8988T (cell line): ENCODE data around the gene CCND3.

ENCODE experiments used
- DNase-seq: peaks from one replicate; pipeline ENCODE4 v3.0.0; 2011

CCND3 gene

DNA sequence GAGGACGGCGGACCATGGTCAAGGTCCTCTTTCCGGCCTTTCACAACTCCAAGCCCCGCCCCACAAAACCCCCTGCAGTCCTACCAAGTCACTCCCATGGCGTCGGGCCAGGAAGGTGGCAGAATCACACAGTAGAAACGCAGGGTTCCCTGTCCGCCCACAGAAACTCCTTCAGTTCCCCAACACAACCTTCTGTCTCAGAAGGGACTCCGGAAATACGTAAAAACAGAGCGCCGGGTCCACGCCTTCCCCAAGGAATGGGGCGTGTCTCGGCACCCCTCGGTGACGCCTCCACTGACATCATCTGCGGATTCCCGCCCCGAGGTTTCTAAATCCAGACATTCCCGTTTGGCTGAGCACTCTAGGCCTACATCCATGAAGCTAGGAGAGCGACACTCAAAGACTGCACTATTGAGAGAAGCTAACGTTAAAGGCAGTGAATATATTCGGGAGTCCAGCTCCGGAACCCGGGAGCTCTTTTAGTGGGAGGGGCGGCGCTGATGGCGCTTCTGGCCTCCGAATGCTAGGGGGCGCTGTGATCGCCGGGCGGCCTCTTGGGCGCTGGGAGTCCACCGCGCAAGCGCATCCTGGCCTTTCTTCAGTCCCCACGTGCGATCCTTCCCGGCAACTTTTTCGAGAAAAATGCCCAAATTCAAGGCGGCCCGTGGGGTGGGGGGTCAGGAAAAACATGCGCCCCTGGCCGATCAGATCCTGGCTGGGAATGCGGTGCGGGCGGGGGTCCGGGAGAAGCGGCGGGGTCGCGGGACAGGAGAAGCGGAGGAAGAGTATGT is 20.5 kb downstream of the CCND3 start, which contains the start of the genes BYSL and MED20:
Gene BYSL, plus strand, starts transcription at position 579 of the 791 bp plus-strand sequence. Its CDS starts 64 bp downstream, at position 643.
Gene MED20, minus strand, starts transcription at position 219 of the 791 bp plus-strand sequence. Its CDS starts 121 bp downstream, at position 98.
- peak; percentile 68 for DNase-seq

DNA sequence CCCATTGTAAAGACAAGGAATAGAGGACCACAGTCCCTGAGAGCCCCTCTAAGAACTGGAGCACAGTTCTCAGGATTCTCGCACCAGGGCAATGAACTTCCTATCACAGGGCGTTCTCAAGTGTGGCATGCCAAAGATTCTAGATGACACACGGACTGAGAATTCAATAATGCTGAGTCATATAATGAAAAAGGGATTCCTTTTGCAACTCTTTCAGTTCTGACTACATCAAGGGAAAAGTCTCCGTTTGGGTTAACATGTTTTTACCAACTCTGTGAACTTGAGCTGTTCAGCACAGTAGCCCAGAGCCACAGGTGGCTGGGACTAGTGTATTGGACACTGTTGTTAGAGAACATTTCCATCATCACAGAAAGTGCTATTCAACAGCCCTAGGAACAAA is 24.1 kb downstream of the CCND3 start:
- DNase-seq, result no peak

DNA sequence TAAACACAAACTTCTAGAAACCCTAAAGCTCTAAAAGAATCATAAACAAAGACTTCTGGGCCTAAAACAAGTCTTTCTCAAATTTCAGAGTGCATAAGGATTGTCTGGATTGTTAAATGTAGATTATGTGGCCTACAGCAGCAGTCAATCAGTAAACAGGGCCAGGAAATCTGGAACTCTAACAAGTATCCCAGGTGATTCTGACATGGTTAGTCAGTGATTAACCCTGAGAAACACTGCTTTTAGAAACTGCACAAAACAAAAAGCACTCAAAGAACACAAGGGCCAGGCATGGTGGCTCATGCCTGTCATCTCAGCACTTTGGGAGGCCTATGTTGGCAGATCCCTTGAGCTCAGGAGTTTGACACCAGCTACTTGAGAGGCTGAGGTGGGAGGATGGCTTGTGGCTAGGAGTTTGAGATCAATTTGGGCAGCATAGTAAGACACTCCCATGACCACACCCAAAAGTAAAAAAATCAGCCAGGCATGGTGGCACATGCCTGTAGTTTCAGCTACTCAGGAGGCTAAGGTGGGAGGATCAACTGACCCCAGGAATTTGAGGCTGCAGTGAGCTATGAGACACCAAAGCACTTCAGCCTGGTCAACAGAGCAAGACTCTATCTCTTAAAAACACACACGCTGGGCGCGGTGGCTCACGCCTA is 26.6 kb downstream of the CCND3 start:
- DNase-seq, result no peak

DNA sequence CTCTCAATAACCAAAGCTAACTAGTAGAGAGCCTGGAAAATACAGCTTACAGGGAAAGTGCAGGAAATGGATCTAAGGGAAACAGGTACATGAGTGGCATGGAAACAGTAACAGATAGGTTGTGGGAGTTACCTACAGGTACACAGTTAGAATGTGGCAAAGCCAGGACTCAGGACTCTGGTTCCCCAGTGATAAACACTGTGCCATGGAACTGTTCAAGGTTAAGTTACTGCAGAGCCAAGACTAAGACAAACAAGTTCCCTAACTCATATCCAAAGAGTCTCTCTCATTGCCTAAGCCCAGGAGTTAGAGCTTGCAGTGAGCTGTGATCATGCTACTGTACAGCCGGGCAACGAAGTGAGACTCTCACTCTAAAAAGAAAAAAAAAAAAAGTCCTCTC is 27.3 kb downstream of the CCND3 start:
- DNase-seq, result no peak

DNA sequence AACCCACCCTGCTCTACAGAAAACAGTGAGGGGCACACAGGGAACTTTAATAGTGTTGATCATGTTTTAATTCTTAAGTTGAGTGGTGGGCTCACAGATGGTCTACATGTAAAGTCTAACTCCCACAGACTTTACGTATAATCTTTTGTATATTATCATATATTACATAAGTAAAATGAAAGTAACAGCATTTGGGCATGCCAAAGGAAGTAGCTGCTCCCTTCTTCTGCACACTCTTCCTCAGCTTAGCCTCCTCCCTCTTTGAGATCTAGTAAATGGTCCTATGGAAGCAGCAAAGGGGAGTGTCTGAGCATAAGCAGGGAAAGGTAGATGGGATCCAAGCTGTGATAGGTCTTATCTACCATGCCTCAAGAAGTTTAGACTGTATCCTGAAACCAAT is 31.9 kb downstream of the CCND3 start:
- no peak for DNase-seq

DNA sequence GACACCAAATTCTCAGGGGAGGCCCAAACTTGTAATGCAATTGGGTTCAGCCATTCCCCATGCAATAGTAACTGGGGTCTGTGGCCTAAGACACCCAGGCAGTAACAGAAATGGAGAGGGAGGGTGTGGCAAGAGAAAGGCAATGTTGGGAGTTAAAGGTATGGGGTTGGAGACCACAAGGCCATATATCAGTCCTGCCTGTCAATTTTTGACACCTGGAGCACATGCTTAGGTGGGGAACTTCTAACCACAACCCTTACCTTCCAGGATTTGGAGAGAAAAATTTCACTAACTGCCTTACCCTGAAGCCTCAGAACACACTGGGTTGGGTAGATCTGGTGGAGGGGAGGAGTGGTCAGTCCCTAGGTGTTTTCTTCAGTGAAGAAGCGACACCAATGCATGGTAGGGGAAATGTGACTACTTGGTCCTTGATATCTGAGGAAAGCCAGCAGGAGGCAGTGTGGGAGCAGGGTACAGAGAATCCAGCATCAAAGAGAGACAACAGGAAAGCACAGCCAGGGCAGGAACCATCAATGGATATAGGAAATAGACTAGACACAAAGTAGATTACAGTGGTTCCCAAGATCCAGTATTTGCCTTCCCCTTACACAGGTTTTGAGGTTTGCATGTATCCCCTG is 39.6 kb downstream of the CCND3 start:
- DNase-seq, result peak; percentile 31

DNA sequence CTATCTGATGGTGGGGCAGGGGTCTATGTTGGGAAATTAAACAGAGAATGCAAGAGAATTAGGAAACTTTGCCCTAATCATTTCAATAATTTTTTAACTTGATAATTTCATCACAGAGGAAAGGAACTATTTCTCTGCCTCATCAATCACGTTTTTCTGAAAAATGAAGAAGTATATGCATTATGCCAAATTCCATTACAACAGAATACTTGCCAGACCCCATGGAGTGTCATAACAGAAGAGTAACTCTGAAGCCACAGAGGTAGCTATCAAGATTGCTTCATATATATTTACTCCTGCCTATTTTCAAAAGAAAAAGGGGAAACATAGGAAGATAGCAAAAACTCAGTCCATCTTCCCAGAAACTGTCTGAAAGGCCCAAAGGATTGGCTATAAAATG is 40.7 kb downstream of the CCND3 start:
- no peak for DNase-seq

DNA sequence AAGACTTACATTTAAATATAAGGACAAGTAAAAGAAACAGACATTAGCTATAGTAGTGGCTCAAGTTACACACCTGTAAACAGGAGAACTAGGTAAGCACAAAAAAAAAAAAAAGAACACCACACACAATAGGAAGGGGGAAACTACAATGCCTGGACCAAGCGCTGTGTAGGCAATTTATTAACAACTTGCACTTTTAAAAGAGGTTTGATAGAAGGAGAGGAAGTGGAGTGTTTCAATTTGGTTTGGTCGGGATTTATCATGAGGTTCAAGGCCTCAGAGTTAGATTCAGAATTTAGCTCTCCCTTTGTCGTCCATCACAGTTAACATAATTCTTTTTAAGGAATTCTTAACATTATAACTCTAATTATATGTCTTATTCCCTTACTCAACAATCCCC is 45.3 kb downstream of the CCND3 start:
- DNase-seq, result no peak

DNA sequence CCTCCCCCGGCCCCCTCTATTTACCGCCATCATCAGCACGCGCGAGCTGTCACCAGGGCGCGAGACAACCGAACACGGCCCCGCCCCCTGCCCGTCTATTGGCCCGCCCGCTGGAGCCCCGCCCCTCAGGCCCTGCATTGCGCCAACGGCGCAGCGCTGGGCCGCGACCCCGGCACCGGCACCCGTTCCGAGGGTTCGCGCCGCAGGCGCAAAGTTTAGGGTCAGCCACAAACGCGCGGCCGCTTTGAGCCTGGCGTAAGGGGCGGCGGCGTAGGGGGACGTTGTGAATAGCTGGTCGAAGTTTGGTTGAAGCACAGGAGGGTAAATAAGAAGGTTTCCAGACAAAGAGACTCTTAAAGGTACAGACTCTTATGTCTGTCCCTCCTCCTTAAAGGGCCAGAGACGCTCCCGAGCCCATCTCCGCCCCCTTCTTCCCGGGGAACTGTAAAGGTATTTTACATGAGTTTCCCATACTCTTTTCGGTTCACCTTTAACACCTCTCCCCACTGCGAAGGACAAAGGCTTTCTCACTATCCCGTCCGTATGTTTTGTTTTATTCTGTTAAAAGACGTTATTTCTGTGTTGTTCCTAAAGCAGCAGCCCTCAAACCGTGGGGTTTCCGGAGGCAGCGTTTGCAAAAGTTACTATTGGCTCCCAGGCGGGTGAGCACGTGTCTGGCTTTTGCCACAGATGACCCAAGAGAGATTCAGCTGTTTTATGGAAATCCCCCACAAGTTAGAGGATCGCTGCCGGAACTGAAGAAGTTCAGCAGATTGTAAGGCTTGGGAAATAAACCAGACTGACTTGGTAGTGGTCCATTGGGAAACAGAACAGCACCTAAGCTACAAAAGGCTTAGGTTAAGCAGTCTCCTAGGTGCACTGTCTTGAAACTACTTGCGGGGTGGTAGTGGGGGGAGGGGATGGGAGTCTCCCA is 46.0 kb downstream of the CCND3 start, which contains the start of gene USP49:
Gene USP49, minus strand, starts transcription at position 76 of the 934 bp plus-strand sequence. CDS start 88,392 bp downstream, outside the sequence.
- DNase-seq, result peak; percentile 91

DNA sequence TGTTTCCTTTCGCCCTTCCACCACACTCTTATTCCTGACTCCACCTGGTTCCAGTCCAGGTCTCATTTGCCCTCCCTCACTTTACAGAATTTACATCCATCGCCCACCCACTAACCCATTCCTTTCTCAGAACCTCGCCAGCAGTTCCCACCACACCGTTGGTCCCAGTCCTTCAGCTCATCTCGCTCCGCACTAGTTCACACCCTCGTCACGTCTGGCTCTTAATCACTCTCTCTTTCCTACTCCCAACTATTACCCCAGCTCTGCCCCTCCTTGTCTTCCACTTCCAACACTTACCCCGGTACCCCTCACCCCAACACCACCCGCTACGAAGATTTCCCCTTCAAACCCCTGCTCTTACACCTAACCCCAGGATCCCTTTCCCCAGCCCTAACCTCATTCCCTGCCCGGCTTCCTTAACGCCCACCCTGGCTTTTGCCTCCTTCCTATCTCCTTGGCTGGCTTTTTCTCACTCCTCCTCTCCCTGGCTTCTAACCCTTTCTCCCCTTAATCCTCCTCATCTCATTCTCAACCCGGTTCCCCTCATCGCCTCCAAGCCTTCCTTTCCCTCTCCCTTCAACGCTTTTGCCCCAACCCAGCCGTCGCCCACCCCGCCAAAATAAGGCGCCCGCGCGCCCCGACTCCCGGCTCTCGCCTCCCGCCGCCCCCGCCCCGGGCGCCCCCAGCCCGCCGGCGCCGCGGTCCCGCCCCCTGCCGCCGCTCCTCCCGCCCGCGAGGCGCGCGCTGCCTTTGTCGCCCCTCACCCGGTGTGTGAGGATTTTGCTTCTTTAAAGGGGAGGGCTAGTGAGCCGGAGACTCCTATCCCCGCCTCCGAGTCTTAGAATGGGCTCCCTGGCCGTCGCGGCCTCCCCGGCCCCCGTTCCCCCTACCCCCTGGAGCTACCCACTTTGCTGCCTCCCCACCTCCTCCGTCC is 47.0 kb downstream of the CCND3 start:
- no peak for DNase-seq

DNA sequence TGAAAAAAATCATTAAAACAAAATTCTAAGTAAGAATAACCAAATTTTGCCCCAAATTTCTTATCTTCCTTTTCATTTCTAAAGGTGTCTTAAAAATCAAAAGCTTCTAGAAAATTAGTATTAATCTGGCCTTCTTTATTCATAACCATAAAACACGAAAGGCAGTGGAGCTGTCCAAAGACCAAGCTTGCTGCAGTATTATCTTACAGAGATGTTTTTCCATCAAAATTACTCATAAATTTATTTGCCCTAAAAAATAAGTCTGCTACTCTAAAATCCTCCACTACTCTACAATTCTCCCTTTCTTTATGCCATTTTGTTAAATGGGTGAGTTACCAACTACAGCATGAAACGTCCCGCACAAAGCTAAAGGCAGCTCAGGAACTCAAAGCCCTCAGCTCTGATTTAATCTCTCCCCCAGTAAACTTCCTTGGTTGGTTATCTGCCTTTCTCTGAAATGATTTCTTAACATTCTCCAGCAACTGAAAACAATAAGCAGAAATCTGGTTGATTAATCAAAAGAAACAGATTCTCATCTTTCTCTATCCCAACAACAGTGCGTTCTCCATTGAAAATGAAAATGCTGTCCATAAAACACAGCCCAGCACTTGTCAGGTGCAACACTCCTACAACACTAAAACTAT is 48.6 kb downstream of the CCND3 start:
- DNase-seq, result no peak

DNA sequence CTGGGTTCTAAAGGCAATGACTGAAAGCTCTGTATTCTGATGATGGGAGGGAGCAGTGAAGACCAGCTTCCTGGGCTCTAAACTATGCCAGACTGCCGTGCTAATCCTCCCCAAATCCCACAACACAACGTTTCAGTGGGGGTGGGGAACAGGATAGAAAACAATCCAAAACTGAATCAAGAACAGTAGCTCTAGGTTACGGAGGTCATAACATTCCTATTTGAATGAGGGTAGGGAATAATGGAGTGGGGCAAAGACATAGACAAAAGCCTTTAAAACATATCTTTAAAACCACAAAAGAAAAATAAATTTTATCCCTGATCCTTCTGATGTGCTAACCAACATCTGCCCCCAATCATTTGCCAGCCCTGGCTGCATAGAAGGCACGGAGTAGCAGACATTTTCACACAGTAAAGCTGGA is 54.3 kb downstream of the CCND3 start:
- no peak for DNase-seq

DNA sequence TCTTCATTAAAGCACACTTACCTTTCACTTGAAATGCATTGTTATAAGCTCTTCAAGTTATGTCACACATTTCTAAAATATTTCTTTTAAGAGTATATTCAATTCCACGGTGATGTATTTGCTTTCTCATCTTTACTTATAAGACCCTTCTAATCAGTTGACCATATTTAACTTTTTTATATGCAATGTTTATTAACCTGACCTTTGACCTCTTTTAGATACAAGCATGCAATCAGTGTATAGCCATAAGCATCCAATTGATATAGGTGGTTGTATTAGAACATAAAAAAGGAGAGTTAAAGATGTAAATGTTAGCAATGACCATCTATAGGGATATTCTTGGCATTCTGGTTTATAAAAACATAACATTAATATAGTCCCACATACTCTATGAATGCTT is 55.7 kb downstream of the CCND3 start:
- no peak for DNase-seq

DNA sequence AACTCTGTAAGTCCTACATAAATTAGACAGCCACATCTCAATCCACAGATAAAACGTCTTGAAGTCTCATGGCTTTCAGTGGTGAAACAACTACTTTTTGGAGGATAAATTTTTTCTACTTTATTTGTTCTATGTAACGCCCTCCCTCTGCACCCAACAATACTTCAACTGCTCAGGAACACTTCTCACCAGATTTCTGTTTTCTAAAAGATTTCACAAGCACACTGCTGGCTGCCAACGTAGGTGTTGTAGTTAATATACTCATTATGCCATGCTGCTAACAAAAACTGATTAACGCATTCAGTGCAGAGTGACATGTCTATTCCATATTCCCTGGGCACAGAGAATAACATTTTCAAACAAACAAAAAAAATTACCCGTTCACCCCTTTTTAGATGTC is 56.7 kb downstream of the CCND3 start:
- no peak for DNase-seq
